CD14-positive monocyte (primary cell): Measurements from ENCODE around the gene ZSCAN32. TPM values are rescaled to one million over a fixed set of nuclear protein-coding genes. Genes with fewer than 3 reads are reported as not detected.

Experiments
- DNase-seq, 3 donors: peaks; one replicate each; pipeline ENCODE4 v3.0.0-alpha.2; 2011 to 2022
- H2AFZ ChIP-seq: 2 replicates; pipeline ENCODE4 v1.6.0; 2012; ENCODE audit warnings: mild to moderate bottlenecking, low read depth, low read length, inconsistent platforms; ENCODE audit not compliant: insufficient read depth, poor library complexity, severe bottlenecking
- H3K27ac ChIP-seq, 2 donors: 1 replicate in 1 of 2; 2 replicates in 1 of 2; pipeline ENCODE4 v1.5.1; 2012 to 2013; ENCODE audit warnings: low read length in 2 of 2, control low read depth in 1 of 2, inconsistent platforms in 1 of 2, low read depth in 1 of 2, mild to moderate bottlenecking in 1 of 2
- H3K27me3 ChIP-seq, 2 donors: one replicate each; pipeline versions ENCODE4 v1.6.0 to v1.6.1; 2011 to 2013; ENCODE audit warnings: low read length in 2 of 2; ENCODE audit not compliant: control insufficient read depth in 2 of 2, insufficient read depth in 2 of 2
- H3K36me3 ChIP-seq, 2 donors: replicated peaks in 1 of 2; 1 replicate in 1 of 2; 2 replicates in 1 of 2; pipeline versions ENCODE4 v1.5.1 to v1.6.1; 2012 to 2013; ENCODE audit warnings: low read length in 2 of 2, control low read depth in 1 of 2, inconsistent platforms in 1 of 2, mild to moderate bottlenecking in 1 of 2; ENCODE audit not compliant: insufficient read depth in 2 of 2, control insufficient read depth in 1 of 2
- H3K4me1 ChIP-seq, 2 donors: 1 replicate in 1 of 2; 2 replicates in 1 of 2; pipeline versions ENCODE4 v1.5.1 to v1.6.1; 2012 to 2013; ENCODE audit warnings: low read length in 2 of 2, control low read depth in 1 of 2, inconsistent platforms in 1 of 2, mild to moderate bottlenecking in 1 of 2, moderate library complexity in 1 of 2; ENCODE audit not compliant: insufficient read depth in 2 of 2, control insufficient read depth in 1 of 2
- H3K4me2 ChIP-seq: replicated peaks from 2 replicates; pipeline ENCODE3; 2012; ENCODE audit warnings: low read length, moderate library complexity, mild to moderate bottlenecking; ENCODE audit not compliant: poor library complexity, severe bottlenecking; ENCODE audit errors: extremely low read depth
- H3K4me3 ChIP-seq, 3 experiments: fragments of 200-600 bp in 1 of 3; sonication (generic) in 1 of 3; replicated peaks in 1 of 3; 1 replicate in 2 of 3; 2 replicates in 1 of 3; pipeline ENCODE4 v1.5.1; 2011 to 2013; ENCODE audit warnings: low read length in 3 of 3, mild to moderate bottlenecking in 3 of 3, control low read depth in 2 of 3, low read depth in 2 of 3, inconsistent platforms in 1 of 3, moderate library complexity in 1 of 3
- H3K79me2 ChIP-seq: 2 replicates; pipeline ENCODE4 v1.6.0; 2012; ENCODE audit warnings: mild to moderate bottlenecking, control low read depth, inconsistent platforms, low read length, moderate library complexity; ENCODE audit not compliant: insufficient read depth
- H3K9ac ChIP-seq: 2 replicates; pipeline ENCODE4 v1.6.0; 2017; ENCODE audit warnings: low read length, mild to moderate bottlenecking; ENCODE audit not compliant: insufficient read depth, poor library complexity, severe bottlenecking
- H3K9me3 ChIP-seq, 2 donors: replicated peaks in 1 of 2; 1 replicate in 1 of 2; 2 replicates in 1 of 2; pipeline versions ENCODE4 v1.5.1 to v1.6.1; 2012 to 2013; ENCODE audit warnings: low read length in 2 of 2, control low read depth in 1 of 2; ENCODE audit not compliant: control insufficient read depth in 1 of 2, insufficient read depth in 1 of 2
- H4K20me1 ChIP-seq: 2 replicates; pipeline ENCODE4 v1.6.0; 2012; ENCODE audit warnings: mild to moderate bottlenecking, low read length, control low read depth, moderate library complexity; ENCODE audit not compliant: insufficient read depth
- H3K27ac Mint-ChIP-seq, 7 donors: one replicate each; pipeline ENCODE4 v1.8.0; 2020; ENCODE audit warnings: mild to moderate bottlenecking in 7 of 7, mixed read lengths in 7 of 7, moderate library complexity in 6 of 7, inconsistent platforms in 2 of 7
- H3K27me3 Mint-ChIP-seq, 3 donors: one replicate each; pipeline ENCODE4 v1.8.0; 2021 to 2022; ENCODE audit warnings: low read depth in 3 of 3, mild to moderate bottlenecking in 3 of 3, mixed read lengths in 3 of 3, moderate library complexity in 3 of 3, inconsistent platforms in 1 of 3
- H3K36me3 Mint-ChIP-seq, 2 donors: one replicate each; pipeline ENCODE4 v1.8.0; 2020; ENCODE audit warnings: mixed read lengths in 2 of 2, inconsistent platforms in 1 of 2, mild to moderate bottlenecking in 1 of 2
- H3K4me1 Mint-ChIP-seq: one replicate; pipeline ENCODE4 v1.8.0; 2020; ENCODE audit warnings: mild to moderate bottlenecking, mixed read lengths
- H3K4me3 Mint-ChIP-seq, 2 donors: one replicate each; pipeline ENCODE4 v1.8.0; 2020; ENCODE audit warnings: mild to moderate bottlenecking in 2 of 2, mixed read lengths in 2 of 2, moderate library complexity in 1 of 2
- H3K9me3 Mint-ChIP-seq, 7 donors: one replicate each; pipeline ENCODE4 v1.8.0; 2020 to 2022; ENCODE audit warnings: mixed read lengths in 7 of 7, mild to moderate bottlenecking in 6 of 7, moderate library complexity in 6 of 7, inconsistent platforms in 2 of 7
- WGBS: methylation state at CpG from one replicate; pipeline ENCODE4 v1.1.5; 2013; ENCODE audit warnings: missing lambda C conversion rate; ENCODE audit not compliant: insufficient coverage; 5-methylcytosine and 5-hydroxymethylcytosine counted together
- intact Hi-C, 2 donors: fragments of 100-400 bp; cut with micrococcal nuclease; formaldehyde crosslinking; loops; one replicate each; pipeline versions ENCODE4 v1.15.0 to v1.15.1; 2023
- polyA plus RNA-seq, 3 donors: library from polyadenylated mRNA; depleted of rRNA in 1 of 3; unstranded in 2 of 3; stranded (reverse) in 1 of 3; fragments of 300-500 nt in 2 of 3; fragments of >200 nt in 1 of 3; fragmentation: Illumina TruSeq in 2 of 3; gene quantifications; 1 replicate in 2 of 3; 2 replicates in 1 of 3; pipeline ENCODE4 v1.2.3, GENCODE V29; 2012 to 2021
- TF ChIP-seq, protein P1 (sequence below): fragments of 200-600 bp; IDR thresholded peaks from one replicate; pipeline ENCODE4 v1.8.0; 2022; ENCODE audit warnings: antibody characterized with exemption, mild to moderate bottlenecking

Gene ZSCAN32
- polyA plus RNA-seq, 3 donors = 5.7 to 7.7 (median 7.2) TPM

DNA sequence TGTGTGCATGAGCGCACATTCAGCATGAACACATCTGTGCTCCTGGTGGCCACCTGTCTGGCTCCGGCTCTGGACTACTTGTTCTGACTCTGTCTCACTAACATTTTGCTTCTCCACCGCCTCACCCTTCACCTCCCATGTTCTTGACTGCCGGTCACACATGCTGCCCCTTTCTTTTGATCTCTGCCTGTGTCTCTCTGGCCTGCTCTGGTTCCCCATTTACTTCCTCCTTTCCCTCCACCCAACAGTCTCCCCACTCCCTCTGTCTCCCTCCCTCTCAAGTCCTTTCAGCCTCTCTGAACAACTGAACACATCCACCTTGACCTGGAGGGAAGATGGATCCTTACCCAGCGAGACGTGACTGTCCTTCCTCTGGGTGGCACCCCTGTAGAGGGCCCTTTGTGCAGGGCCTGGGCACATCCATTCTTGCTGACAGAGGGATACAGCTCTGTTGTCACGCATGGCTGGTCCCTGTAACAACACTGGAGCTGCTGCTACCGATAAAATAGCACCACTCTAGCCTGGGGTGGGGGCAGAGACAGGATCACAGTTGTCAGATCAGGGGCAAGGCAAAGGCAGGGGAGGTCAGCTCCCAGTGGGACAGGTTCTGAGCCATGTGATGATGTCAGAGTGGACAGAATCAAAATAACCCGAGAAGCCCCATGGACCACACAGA lies 11.0 kb downstream of the ZSCAN32 start:
- H3K4me3 ChIP-seq = no peak overlapping the region
- no peak overlapping the region for H3K4me3 Mint-ChIP-seq
- H3K9me3 Mint-ChIP-seq = peaks cover 43 to 87% (median 79%) of the 10 kb centered on the region in 7 donors
- H3K4me2 ChIP-seq = no peak overlapping the region
- TF ChIP-seq, protein P1, sequence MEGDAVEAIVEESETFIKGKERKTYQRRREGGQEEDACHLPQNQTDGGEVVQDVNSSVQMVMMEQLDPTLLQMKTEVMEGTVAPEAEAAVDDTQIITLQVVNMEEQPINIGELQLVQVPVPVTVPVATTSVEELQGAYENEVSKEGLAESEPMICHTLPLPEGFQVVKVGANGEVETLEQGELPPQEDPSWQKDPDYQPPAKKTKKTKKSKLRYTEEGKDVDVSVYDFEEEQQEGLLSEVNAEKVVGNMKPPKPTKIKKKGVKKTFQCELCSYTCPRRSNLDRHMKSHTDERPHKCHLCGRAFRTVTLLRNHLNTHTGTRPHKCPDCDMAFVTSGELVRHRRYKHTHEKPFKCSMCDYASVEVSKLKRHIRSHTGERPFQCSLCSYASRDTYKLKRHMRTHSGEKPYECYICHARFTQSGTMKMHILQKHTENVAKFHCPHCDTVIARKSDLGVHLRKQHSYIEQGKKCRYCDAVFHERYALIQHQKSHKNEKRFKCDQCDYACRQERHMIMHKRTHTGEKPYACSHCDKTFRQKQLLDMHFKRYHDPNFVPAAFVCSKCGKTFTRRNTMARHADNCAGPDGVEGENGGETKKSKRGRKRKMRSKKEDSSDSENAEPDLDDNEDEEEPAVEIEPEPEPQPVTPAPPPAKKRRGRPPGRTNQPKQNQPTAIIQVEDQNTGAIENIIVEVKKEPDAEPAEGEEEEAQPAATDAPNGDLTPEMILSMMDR = no peak
- H3K27ac ChIP-seq = no peak overlapping the region
- peak overlapping the region in 1 of 7 donors; percentile 36 for H3K27ac Mint-ChIP-seq
- H3K9ac ChIP-seq = no peak overlapping the region
- no peak for DNase-seq
- H3K79me2 ChIP-seq = peaks cover 9% of the 10 kb centered on the region
- peaks cover 82 to 89% of the 10 kb centered on the region in 2 donors for H3K36me3 Mint-ChIP-seq
- peaks cover 74 to 87% of the 10 kb centered on the region in 2 donors for H3K9me3 ChIP-seq
- no peaks in the 10 kb centered on the region for H3K4me1 Mint-ChIP-seq
- peaks cover 60 to 87% of the 10 kb centered on the region in 2 donors for H3K36me3 ChIP-seq
- H4K20me1 ChIP-seq = no peaks in the 10 kb centered on the region
- H3K4me1 ChIP-seq = no peaks in the 10 kb centered on the region
- H3K27me3 ChIP-seq = no peaks in the 10 kb centered on the region
- no peak overlapping the region for H2AFZ ChIP-seq
- WGBS = 84% methylated on average over 7 of the region's 9 CpGs
- no peaks in the 10 kb centered on the region for H3K27me3 Mint-ChIP-seq
- intact Hi-C loops = no loop called here

DNA sequence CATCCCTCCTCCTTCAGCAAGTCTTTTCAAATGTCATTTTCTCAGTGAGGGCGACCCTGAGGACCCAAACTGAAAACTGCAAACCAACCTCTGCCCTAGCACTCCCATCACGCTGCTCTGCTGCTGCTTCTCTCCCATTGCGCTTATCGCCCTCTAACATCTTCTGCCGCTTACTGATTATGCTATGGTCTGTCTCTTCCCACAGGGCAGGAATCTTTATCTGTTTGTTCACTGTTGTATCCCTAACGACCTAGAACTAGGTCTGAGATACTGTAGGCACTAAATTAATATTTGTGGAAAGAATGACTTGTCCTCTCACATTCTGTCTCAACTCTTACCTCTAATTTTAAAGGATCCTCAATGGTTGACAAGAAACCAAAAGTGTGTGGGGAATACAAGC lies 12.5 kb downstream of the ZSCAN32 start:
- Mint-ChIP-seq H3K36me3 (peaks cover 82 to 89% of the 10 kb centered on the region in 2 donors), H3K27ac (no peak overlapping the region), H3K9me3 (peaks cover 52 to 88% (median 80%) of the 10 kb centered on the region in 7 donors), H3K4me1 (no peaks in the 10 kb centered on the region), H3K27me3 (no peaks in the 10 kb centered on the region), H3K4me3 (no peak overlapping the region)
- no peaks in the 10 kb centered on the region for H3K4me1 ChIP-seq
- H3K4me3 ChIP-seq = no peak overlapping the region
- peaks cover 72 to 87% of the 10 kb centered on the region in 2 donors for H3K9me3 ChIP-seq
- no peak overlapping the region for H3K9ac ChIP-seq
- H3K27ac ChIP-seq = no peak overlapping the region
- intact Hi-C loops = no loop called here
- TF ChIP-seq, protein P1 = no peak
- H2AFZ ChIP-seq = no peak overlapping the region
- WGBS = 100% methylated on average over 2 of the region's 6 CpGs
- no peaks in the 10 kb centered on the region for H4K20me1 ChIP-seq
- no peak overlapping the region for H3K4me2 ChIP-seq
- peaks cover 67 to 87% of the 10 kb centered on the region in 2 donors for H3K36me3 ChIP-seq
- DNase-seq = no peak
- peaks cover 4% of the 10 kb centered on the region for H3K79me2 ChIP-seq
- no peaks in the 10 kb centered on the region for H3K27me3 ChIP-seq
